ENCODE measurements around the gene MUC7. TPM values are rescaled to one million over a fixed set of nuclear protein-coding genes. Genes with fewer than 3 reads are reported as not detected.

Gene MUC7
- total RNA-seq, 1 experiment from 2014 or later, result not detected

DNA sequence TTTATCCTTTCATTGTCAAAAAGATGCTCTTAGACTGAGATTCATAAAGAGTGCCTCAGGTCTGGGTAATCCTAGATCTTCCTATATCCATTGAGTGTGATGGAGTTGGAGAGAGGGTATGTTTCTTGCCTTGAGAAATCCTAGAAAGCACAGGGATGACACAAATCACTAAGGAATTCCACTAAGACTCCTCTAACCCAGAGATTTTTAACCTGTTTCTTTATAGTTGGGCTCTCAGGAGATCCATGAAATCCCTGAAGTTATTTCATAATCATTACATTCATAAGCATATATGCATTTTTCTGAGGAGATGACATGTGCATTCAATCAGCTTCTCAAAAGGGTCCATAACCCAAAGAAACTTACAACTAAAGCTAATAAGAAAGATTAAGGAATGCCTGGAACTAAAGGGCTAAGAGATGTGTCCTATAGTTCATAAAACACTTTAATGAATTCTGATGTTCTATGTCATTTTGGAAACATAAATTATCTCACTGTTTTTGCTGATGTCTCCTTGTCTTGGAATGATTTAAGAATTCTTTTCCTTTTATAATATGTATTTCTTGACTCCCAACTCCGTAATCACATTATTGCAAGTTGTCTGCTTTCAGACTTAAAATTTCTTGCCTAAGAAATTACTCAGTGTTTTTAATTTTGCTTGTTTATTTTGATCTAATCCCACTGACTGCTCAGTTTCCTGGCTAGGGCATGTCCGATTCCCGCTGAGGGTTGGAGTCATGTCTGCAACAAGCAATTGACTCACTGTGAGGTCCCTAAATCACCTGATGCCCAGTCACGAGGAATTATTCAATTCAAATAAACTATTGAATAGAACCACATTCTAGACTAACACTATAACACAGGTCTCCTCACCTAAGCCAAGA, 43.6 kb downstream of the MUC7 start:
- Mint-ChIP-seq H3K4me1 (no peaks in the 10 kb centered on the region), H3K27me3 (ENCODE audit: low read depth) (no peaks in the 10 kb centered on the region), H3K27ac (no peak overlapping the region), H3K9me3 (no peaks in the 10 kb centered on the region), H3K4me3 (no peak overlapping the region), H3K36me3 (no peaks in the 10 kb centered on the region)
- DNase-seq (ENCODE audit: low spot score) (no peak), ATAC-seq (no peak)
- ChIA-PET CTCF (interaction anchor here (0.5 kb wide), 1 partner anchor 46 kb away, joined by 3 read pairs; no protein-coding TSS in a partner anchor), POLR2A (no interaction called here)
- TF ChIP-seq SMAD4 (CRISPR knock-in tag; IDR thresholded peaks at IDR 0.05) (no peak), PRRX2 (CRISPR knock-in tag; IDR thresholded peaks at IDR 0.05) (no peak), IRF2 (CRISPR knock-in tag; IDR thresholded peaks at IDR 0.05; ENCODE audit: borderline replicate concordance, low read depth) (no peak), FOXK1 (CRISPR knock-in tag; IDR thresholded peaks at IDR 0.05) (no peak), GRHL2 (CRISPR knock-in tag; IDR thresholded peaks at IDR 0.05; ENCODE audit: insufficient replicate concordance, severe bottlenecking) (no peak), RORB (CRISPR knock-in tag; IDR thresholded peaks at IDR 0.05) (no peak), CREB1 (CRISPR knock-in tag; IDR thresholded peaks at IDR 0.05) (no peak), ZNF671 (CRISPR knock-in tag; IDR thresholded peaks at IDR 0.05) (no peak), TP53 (CRISPR knock-in tag; IDR thresholded peaks at IDR 0.05) (no peak), ZNF219 (CRISPR knock-in tag; IDR thresholded peaks at IDR 0.05; ENCODE audit: borderline replicate concordance) (no peak), NR3C1 (CRISPR knock-in tag; conservative IDR thresholded peaks at IDR 0.05; ENCODE audit: low read depth) (no peak), ZNF317 (CRISPR knock-in tag; IDR thresholded peaks at IDR 0.05; ENCODE audit: borderline replicate concordance, low read depth) (no peak), SOX15 (CRISPR knock-in tag; IDR thresholded peaks at IDR 0.05) (no peak)
- TF ChIP-seq, protein P1, sequence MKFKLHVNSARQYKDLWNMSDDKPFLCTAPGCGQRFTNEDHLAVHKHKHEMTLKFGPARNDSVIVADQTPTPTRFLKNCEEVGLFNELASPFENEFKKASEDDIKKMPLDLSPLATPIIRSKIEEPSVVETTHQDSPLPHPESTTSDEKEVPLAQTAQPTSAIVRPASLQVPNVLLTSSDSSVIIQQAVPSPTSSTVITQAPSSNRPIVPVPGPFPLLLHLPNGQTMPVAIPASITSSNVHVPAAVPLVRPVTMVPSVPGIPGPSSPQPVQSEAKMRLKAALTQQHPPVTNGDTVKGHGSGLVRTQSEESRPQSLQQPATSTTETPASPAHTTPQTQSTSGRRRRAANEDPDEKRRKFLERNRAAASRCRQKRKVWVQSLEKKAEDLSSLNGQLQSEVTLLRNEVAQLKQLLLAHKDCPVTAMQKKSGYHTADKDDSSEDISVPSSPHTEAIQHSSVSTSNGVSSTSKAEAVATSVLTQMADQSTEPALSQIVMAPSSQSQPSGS (CRISPR knock-in tag; IDR thresholded peaks at IDR 0.05; ENCODE audit: borderline replicate concordance, low read depth), result no peak
- TF ChIP-seq, protein P2, sequence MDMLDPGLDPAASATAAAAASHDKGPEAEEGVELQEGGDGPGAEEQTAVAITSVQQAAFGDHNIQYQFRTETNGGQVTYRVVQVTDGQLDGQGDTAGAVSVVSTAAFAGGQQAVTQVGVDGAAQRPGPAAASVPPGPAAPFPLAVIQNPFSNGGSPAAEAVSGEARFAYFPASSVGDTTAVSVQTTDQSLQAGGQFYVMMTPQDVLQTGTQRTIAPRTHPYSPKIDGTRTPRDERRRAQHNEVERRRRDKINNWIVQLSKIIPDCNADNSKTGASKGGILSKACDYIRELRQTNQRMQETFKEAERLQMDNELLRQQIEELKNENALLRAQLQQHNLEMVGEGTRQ (CRISPR knock-in tag; IDR thresholded peaks at IDR 0.05), result no peak
- TF ChIP-seq, protein P3, sequence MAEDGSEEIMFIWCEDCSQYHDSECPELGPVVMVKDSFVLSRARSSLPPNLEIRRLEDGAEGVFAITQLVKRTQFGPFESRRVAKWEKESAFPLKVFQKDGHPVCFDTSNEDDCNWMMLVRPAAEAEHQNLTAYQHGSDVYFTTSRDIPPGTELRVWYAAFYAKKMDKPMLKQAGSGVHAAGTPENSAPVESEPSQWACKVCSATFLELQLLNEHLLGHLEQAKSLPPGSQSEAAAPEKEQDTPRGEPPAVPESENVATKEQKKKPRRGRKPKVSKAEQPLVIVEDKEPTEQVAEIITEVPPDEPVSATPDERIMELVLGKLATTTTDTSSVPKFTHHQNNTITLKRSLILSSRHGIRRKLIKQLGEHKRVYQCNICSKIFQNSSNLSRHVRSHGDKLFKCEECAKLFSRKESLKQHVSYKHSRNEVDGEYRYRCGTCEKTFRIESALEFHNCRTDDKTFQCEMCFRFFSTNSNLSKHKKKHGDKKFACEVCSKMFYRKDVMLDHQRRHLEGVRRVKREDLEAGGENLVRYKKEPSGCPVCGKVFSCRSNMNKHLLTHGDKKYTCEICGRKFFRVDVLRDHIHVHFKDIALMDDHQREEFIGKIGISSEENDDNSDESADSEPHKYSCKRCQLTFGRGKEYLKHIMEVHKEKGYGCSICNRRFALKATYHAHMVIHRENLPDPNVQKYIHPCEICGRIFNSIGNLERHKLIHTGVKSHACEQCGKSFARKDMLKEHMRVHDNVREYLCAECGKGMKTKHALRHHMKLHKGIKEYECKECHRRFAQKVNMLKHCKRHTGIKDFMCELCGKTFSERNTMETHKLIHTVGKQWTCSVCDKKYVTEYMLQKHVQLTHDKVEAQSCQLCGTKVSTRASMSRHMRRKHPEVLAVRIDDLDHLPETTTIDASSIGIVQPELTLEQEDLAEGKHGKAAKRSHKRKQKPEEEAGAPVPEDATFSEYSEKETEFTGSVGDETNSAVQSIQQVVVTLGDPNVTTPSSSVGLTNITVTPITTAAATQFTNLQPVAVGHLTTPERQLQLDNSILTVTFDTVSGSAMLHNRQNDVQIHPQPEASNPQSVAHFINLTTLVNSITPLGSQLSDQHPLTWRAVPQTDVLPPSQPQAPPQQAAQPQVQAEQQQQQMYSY (CRISPR knock-in tag; IDR thresholded peaks at IDR 0.05), result no peak
- TF ChIP-seq, protein P4, sequence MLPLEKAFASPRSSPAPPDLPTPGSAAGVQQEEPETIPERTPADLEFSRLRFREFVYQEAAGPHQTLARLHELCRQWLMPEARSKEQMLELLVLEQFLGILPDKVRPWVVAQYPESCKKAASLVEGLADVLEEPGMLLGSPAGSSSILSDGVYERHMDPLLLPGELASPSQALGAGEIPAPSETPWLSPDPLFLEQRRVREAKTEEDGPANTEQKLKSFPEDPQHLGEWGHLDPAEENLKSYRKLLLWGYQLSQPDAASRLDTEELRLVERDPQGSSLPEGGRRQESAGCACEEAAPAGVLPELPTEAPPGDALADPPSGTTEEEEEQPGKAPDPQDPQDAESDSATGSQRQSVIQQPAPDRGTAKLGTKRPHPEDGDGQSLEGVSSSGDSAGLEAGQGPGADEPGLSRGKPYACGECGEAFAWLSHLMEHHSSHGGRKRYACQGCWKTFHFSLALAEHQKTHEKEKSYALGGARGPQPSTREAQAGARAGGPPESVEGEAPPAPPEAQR (CRISPR knock-in tag; IDR thresholded peaks at IDR 0.05), result no peak
- TF ChIP-seq, protein P5, sequence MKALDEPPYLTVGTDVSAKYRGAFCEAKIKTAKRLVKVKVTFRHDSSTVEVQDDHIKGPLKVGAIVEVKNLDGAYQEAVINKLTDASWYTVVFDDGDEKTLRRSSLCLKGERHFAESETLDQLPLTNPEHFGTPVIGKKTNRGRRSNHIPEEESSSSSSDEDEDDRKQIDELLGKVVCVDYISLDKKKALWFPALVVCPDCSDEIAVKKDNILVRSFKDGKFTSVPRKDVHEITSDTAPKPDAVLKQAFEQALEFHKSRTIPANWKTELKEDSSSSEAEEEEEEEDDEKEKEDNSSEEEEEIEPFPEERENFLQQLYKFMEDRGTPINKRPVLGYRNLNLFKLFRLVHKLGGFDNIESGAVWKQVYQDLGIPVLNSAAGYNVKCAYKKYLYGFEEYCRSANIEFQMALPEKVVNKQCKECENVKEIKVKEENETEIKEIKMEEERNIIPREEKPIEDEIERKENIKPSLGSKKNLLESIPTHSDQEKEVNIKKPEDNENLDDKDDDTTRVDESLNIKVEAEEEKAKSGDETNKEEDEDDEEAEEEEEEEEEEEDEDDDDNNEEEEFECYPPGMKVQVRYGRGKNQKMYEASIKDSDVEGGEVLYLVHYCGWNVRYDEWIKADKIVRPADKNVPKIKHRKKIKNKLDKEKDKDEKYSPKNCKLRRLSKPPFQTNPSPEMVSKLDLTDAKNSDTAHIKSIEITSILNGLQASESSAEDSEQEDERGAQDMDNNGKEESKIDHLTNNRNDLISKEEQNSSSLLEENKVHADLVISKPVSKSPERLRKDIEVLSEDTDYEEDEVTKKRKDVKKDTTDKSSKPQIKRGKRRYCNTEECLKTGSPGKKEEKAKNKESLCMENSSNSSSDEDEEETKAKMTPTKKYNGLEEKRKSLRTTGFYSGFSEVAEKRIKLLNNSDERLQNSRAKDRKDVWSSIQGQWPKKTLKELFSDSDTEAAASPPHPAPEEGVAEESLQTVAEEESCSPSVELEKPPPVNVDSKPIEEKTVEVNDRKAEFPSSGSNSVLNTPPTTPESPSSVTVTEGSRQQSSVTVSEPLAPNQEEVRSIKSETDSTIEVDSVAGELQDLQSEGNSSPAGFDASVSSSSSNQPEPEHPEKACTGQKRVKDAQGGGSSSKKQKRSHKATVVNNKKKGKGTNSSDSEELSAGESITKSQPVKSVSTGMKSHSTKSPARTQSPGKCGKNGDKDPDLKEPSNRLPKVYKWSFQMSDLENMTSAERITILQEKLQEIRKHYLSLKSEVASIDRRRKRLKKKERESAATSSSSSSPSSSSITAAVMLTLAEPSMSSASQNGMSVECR (CRISPR knock-in tag; IDR thresholded peaks at IDR 0.05; ENCODE audit: borderline replicate concordance), result no peak
- TF ChIP-seq, protein P6, sequence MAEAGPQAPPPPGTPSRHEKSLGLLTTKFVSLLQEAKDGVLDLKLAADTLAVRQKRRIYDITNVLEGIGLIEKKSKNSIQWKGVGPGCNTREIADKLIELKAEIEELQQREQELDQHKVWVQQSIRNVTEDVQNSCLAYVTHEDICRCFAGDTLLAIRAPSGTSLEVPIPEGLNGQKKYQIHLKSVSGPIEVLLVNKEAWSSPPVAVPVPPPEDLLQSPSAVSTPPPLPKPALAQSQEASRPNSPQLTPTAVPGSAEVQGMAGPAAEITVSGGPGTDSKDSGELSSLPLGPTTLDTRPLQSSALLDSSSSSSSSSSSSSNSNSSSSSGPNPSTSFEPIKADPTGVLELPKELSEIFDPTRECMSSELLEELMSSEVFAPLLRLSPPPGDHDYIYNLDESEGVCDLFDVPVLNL (CRISPR knock-in tag; IDR thresholded peaks at IDR 0.05; ENCODE audit: borderline replicate concordance, low read depth), result no peak
- TF ChIP-seq, protein P7, sequence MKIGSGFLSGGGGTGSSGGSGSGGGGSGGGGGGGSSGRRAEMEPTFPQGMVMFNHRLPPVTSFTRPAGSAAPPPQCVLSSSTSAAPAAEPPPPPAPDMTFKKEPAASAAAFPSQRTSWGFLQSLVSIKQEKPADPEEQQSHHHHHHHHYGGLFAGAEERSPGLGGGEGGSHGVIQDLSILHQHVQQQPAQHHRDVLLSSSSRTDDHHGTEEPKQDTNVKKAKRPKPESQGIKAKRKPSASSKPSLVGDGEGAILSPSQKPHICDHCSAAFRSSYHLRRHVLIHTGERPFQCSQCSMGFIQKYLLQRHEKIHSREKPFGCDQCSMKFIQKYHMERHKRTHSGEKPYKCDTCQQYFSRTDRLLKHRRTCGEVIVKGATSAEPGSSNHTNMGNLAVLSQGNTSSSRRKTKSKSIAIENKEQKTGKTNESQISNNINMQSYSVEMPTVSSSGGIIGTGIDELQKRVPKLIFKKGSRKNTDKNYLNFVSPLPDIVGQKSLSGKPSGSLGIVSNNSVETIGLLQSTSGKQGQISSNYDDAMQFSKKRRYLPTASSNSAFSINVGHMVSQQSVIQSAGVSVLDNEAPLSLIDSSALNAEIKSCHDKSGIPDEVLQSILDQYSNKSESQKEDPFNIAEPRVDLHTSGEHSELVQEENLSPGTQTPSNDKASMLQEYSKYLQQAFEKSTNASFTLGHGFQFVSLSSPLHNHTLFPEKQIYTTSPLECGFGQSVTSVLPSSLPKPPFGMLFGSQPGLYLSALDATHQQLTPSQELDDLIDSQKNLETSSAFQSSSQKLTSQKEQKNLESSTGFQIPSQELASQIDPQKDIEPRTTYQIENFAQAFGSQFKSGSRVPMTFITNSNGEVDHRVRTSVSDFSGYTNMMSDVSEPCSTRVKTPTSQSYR (CRISPR knock-in tag; IDR thresholded peaks at IDR 0.05), result no peak
